Sigmoid colon (tissue), 7 donors: ENCODE data around the gene RPH3AL. TPM values are rescaled to one million over a fixed set of nuclear protein-coding genes. Genes with fewer than 3 reads are reported as not detected.
A peak's percentile ranks its signal among the peaks of the same experiment; 100 is the strongest.

Source experiments
- DNase-seq: peaks from one replicate; pipeline ENCODE4 v3.0.0-alpha.2; 2019
- H3K27ac ChIP-seq, 4 donors: fragments of 200-600 bp; sonication (generic); one replicate each; pipeline ENCODE4 v1.5.1; 2016 to 2019; ENCODE audit warnings: mild to moderate bottlenecking in 1 of 4
- H3K27me3 ChIP-seq, 3 donors: fragments of 200-600 bp; sonication (generic); one replicate each; pipeline ENCODE4 v1.5.1; 2019; ENCODE audit warnings: mild to moderate bottlenecking in 1 of 3
- H3K36me3 ChIP-seq, 4 donors: fragments of 200-600 bp; sonication (generic); one replicate each; pipeline ENCODE4 v1.5.1; 2016 to 2019
- H3K4me1 ChIP-seq, 4 donors: fragments of 200-600 bp; sonication (generic); one replicate each; pipeline ENCODE4 v1.5.1; 2017 to 2019
- H3K4me3 ChIP-seq, 4 donors: fragments of 200-600 bp; sonication (generic); one replicate each; pipeline ENCODE4 v1.5.1; 2017 to 2019; ENCODE audit warnings: mild to moderate bottlenecking in 2 of 4, moderate library complexity in 1 of 4
- H3K9me3 ChIP-seq, 4 donors: fragments of 200-600 bp in 3 of 4; sonication (generic) in 3 of 4; one replicate each; pipeline versions ENCODE4 v1.5.1 to v1.6.1; 2013 to 2019
- EP300 ChIP-seq, 4 donors: sonication (generic); formaldehyde crosslinking; IDR thresholded peaks; one replicate each; pipeline ENCODE4 v1.6.1; 2017; ENCODE audit warnings: antibody characterized with exemption in 4 of 4
- POLR2A ChIP-seq, 2 donors: fragments of 450-650 bp; IDR thresholded peaks; one replicate each; pipeline ENCODE4 v1.6.1; 2016; ENCODE audit warnings: antibody characterized with exemption in 2 of 2, mild to moderate bottlenecking in 2 of 2, moderate library complexity in 2 of 2
- POLR2AphosphoS5 ChIP-seq, 4 donors: sonication (generic); formaldehyde crosslinking; IDR thresholded peaks; one replicate each; pipeline ENCODE4 v1.6.1; 2017; ENCODE audit warnings: antibody characterized with exemption in 4 of 4
- WGBS, 2 donors: extraction: QIAGEN DNeasy Blood & Tissue Kit; methylation state at CpG; one replicate each; pipeline ENCODE4 v1.1.7; 2013; 5-methylcytosine and 5-hydroxymethylcytosine counted together
- intact Hi-C: fragments of 100-400 bp; cut with DNase I; formaldehyde crosslinking; loops from one replicate; pipeline ENCODE4 v1.15.1; 2023
- polyA plus RNA-seq, 3 donors: library from polyadenylated mRNA; stranded (reverse); fragments of 200-250 nt; gene quantifications; one replicate each; pipeline ENCODE4 v1.2.3, GENCODE V29; 2013
- total RNA-seq, 4 donors: library from RNA; depleted of rRNA; stranded (reverse); fragments of >200 nt; gene quantifications; one replicate each; pipeline ENCODE4 v1.1.0, GENCODE V29; 2016
- TF ChIP-seq, protein P1 (sequence below), 4 experiments: fragments of 450-650 bp in 3 of 4; fragments of 200-600 bp in 1 of 4; IDR thresholded peaks; one replicate each; pipeline ENCODE4 v1.5.1; 2016 to 2019; ENCODE audit warnings: antibody characterized with exemption in 4 of 4, mild to moderate bottlenecking in 3 of 4, moderate library complexity in 2 of 4
- donor health status: healthy with polysubstance abuse.
- donor health status: Bipolar disorder and iron deficiency.
- donor health status: healthy.

RPH3AL gene
- total and polyA plus RNA-seq, 7 donors, result 1.8 to 23.1 (median 12.7) TPM

DNA sequence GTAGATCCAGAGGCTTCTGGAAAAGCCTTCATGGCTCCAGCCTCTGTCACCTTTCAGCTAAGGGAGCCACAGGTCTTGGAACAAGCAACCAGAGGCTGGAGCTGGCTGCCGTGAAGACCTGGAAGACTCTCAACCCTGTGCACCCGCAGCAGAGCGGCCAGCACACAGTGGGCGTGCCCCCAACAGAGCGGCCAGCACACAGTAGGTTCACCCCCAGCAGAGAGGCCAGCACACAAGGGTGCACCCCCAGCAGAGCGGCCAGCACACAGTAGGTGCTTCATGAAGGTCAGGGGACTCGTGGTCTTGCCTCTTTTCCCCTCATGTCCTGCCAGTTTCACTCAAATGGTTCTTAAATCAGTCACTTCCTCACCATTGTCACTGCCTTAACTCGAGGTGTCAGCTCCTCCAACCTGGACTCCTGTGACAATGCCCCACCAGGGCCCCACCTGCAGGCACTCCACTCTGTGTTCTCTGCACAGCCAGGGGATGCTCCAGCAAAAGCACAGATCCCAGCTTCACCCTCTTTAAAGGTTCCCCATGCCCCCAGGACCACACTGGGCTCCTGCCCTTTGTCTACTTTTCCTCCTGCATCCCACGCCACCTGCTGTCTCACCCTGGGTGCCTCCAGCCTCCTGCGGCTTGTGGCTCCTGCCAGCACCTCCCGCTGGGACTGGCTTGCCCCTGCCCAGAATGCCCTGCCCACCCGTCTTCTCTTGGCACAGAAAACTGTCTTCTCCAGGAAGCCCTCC, 128.7 kb downstream of the RPH3AL start:
- WGBS, 2 donors, result 75 to 81% methylated on average over 12 of the region's 12 CpGs
- peak; percentile 62 for DNase-seq
- Histone ChIP-seq H3K36me3 (no peaks in the 10 kb centered on the region), H3K27me3 (no peaks in the 10 kb centered on the region), H3K27ac (no peak overlapping the region), H3K4me3 (no peak overlapping the region), H3K4me1 (no peaks in the 10 kb centered on the region), H3K9me3 (no peaks in the 10 kb centered on the region)
- intact Hi-C loops, result no loop called here
- TF ChIP-seq EP300 (IDR thresholded peaks at IDR 0.05), result no peak
- TF ChIP-seq POLR2A (IDR thresholded peaks at IDR 0.05), result no peak
- TF ChIP-seq, protein P1, sequence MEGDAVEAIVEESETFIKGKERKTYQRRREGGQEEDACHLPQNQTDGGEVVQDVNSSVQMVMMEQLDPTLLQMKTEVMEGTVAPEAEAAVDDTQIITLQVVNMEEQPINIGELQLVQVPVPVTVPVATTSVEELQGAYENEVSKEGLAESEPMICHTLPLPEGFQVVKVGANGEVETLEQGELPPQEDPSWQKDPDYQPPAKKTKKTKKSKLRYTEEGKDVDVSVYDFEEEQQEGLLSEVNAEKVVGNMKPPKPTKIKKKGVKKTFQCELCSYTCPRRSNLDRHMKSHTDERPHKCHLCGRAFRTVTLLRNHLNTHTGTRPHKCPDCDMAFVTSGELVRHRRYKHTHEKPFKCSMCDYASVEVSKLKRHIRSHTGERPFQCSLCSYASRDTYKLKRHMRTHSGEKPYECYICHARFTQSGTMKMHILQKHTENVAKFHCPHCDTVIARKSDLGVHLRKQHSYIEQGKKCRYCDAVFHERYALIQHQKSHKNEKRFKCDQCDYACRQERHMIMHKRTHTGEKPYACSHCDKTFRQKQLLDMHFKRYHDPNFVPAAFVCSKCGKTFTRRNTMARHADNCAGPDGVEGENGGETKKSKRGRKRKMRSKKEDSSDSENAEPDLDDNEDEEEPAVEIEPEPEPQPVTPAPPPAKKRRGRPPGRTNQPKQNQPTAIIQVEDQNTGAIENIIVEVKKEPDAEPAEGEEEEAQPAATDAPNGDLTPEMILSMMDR (IDR thresholded peaks at IDR 0.05), result no peak
- no peak for TF ChIP-seq POLR2AphosphoS5 (IDR thresholded peaks at IDR 0.05)

GRCh38 chr17:222172-222571, 130.4 kb downstream of the RPH3AL start:
- WGBS, 2 donors, result 85 to 95% methylated on average over 8 of the region's 8 CpGs
- intact Hi-C loops, result no loop called here
- no peak overlapping the region for H3K4me3 ChIP-seq
- no peak overlapping the region for H3K27ac ChIP-seq
- no peaks in the 10 kb centered on the region for H3K4me1 ChIP-seq
- peak; percentile 61 for DNase-seq
- H3K9me3 ChIP-seq, result no peaks in the 10 kb centered on the region
- H3K27me3 ChIP-seq, result no peaks in the 10 kb centered on the region
- TF ChIP-seq, protein P1 (IDR thresholded peaks at IDR 0.05), result no peak
- no peak for TF ChIP-seq POLR2AphosphoS5 (IDR thresholded peaks at IDR 0.05)
- TF ChIP-seq EP300 (IDR thresholded peaks at IDR 0.05), result no peak
- no peak for TF ChIP-seq POLR2A (IDR thresholded peaks at IDR 0.05)
- no peaks in the 10 kb centered on the region for H3K36me3 ChIP-seq

DNA sequence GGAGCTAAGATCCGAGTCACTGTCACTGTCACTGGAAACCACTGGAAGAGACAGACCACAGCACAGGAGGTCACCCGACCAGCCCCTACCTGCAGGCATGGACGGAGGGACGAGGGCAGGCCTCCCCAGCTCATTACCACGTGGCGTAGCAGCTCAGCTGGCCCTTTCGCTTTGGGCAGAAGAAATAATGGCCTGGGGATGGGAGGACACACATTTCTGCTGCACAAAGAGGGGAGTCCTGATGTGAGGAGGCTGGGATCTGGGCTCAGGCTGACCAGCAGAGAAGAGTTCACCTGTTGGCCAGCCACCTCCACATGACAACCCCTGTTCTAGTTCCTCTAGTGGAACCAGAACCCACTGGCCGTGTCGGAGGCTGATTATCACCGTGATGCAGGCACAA, 132.9 kb downstream of the RPH3AL start:
- Histone ChIP-seq H3K4me1 (no peaks in the 10 kb centered on the region), H3K27ac (no peak overlapping the region), H3K4me3 (no peak overlapping the region), H3K36me3 (no peaks in the 10 kb centered on the region), H3K9me3 (no peaks in the 10 kb centered on the region), H3K27me3 (no peaks in the 10 kb centered on the region)
- TF ChIP-seq POLR2A (IDR thresholded peaks at IDR 0.05) (no peak), EP300 (IDR thresholded peaks at IDR 0.05) (no peak), POLR2AphosphoS5 (IDR thresholded peaks at IDR 0.05) (no peak)
- TF ChIP-seq, protein P1 (IDR thresholded peaks at IDR 0.05), result no peak
- 92 to 95% methylated on average over 10 of the region's 10 CpGs for WGBS, 2 donors
- DNase-seq, result peak; percentile 36
- intact Hi-C loops, result no loop called here

DNA sequence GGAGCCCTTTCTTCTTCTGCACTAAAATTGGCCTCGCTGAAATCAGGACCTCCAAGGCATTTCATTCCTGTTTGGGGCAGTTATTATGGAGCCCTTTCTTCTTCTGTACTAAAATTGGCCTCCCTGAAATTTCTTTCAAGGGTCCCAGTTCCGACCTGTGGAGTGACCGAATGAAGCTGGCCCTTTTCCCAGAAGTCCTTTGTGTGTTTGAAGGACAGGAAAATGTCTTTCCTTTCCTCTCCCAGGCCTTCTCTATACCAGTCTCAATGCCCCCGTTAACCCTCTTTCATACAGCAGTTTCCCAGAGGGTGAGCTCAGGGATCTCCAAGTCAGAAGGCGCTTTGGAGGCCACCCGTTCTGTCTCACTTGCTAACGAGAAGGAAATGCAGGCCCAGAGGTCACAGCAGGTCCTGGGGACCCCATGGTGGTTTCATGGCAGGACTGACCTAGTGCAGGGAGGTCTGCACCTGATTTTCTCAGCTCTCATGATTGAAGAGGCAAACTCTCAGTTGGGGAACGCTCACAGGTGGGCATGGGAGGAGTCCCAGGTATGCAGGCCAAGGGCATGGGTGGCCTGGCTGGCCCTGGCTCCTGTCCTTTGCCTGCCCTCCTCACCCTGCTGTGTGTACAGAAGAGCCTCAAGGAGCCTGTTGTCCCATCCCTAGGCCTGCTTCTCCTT, 134.0 kb downstream of the RPH3AL start:
- no peak overlapping the region for H3K27ac ChIP-seq
- DNase-seq, result peak; percentile 26
- intact Hi-C loops, result no loop called here
- no peaks in the 10 kb centered on the region for H3K9me3 ChIP-seq
- no peaks in the 10 kb centered on the region for H3K4me1 ChIP-seq
- H3K36me3 ChIP-seq, result no peaks in the 10 kb centered on the region
- no peak overlapping the region for H3K4me3 ChIP-seq
- H3K27me3 ChIP-seq, result no peaks in the 10 kb centered on the region
- WGBS, 2 donors, result 81 to 85% methylated on average over 8 of the region's 8 CpGs
- TF ChIP-seq, protein P1 (IDR thresholded peaks at IDR 0.05), result no peak
- TF ChIP-seq EP300 (IDR thresholded peaks at IDR 0.05), result no peak
- TF ChIP-seq POLR2AphosphoS5 (IDR thresholded peaks at IDR 0.05), result no peak
- TF ChIP-seq POLR2A (IDR thresholded peaks at IDR 0.05), result no peak
